GM21423 (cell line): ENCODE data around the gene TSC22D1.
"Not testable (repeated sequence)": the region's sequence is repeated elsewhere in the genome, so short reads cannot be mapped to it uniquely, and the experiment has no call there.

Source experiments
- ATAC-seq: cut with Tn5 transposase; IDR thresholded peaks from one replicate; pipeline ENCODE4 v1.9.1; 2021; ENCODE audit warnings: mild to moderate bottlenecking, moderate library complexity; ENCODE audit not compliant: unreplicated experiment

Gene TSC22D1

DNA sequence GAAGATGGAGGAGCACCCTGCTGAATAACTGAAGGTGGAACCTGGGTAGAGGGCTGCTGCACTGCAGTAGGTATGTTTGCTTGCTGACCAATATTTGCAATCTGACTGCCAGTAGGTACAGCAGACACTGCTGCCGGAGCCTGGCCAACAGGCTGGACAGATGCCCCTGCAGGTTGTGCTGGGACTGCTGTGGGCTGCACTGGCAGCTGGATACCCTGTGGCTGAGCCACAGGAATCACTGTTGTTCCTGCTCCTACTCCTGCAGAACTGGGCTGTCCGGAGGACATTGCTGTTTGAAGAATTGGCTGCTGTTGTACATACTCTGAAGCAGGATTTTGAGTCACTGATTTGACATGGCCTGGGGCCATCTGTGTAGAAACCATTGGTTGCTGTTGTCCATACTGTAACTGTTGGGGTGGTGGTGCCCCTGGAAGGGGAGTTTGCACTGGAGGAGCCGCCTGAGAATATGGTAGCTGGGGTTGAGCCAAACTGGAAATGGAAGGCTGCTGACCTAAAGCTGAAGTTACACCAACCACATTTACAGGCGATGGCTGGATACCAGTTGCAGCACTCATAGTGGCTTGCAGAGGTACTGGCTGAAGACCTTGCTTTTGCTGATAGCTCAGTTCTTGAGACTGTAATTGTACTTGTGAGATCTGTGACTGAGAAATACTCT, 2.2 kb downstream of the TSC22D1 start:
- ATAC-seq, result no peak

DNA sequence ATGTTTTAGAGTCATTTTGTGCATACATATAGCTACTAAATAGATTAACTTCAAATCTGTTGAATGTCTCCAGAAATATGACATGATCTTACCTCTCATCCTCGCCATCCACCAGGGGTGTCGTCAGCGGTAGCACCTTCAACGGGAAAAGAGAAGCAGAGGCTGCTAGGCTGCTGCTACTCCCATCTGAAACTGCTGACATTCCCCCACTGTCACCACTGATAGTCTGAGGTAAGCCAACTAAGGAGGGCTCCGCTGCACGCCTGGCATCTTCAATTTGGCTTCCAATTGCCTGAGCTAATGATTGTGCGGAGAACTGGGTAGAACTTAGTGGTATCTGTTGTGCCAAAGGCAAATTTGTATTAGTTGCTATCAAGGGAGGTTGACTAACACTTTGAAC, 3.1 kb downstream of the TSC22D1 start:
- no peak for ATAC-seq

DNA sequence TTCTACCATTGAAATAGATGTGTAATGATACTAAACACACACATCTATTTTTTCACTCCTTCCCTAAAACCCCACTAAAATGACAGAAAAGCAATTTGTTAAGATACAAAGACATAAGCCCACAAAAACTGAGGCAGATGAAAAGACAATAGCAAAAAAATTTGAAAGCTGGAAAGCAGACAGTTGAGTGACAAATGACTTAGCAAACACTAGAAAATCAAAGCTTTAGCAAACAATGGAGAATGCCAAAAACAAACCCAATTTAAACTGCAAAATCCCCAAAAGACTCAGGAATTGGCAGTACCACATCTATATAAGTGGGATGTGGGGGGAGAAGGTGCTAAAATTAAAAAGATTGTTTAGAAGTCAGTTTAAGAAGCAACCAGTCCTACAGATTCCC, 9.5 kb downstream of the TSC22D1 start:
- ATAC-seq, result no peak

DNA sequence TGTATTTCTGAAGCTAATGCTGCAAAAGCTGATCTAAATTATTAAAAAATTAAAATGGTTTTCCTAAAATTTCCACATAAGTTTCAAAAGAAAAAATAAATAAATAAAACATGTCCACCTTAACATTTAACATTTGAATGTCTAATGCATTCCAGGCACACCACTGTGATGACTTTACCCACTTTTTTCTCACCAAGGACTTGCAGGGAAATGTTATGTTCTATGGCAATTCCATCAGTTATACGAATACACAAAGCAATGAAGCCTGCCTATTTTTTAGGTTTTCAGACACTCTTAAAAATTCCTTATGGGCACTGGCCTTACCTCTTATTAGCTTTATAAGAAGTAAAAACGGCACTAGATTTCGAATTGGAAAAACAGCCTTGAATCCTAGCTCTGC, 10.2 kb downstream of the TSC22D1 start:
- no peak for ATAC-seq

DNA sequence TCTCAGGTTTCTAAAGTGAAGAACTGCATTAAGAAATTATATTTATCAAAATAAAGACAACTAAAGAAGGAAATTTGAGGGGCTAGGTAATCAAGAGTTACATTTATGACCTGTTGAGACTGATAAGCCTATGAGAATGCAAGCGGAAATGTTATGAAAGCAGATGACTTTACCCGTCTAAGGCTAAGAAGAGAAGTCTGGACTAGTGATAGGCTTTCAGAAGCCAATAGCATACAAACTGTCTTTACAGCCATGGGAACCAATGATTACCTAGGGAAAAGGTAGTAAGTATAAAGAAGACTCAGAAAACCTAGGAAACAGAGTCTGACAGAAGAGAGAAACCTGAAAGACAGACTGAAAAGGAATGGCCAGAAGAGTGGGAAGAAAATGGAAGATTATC, 11.2 kb downstream of the TSC22D1 start:
- ATAC-seq, result no peak

DNA sequence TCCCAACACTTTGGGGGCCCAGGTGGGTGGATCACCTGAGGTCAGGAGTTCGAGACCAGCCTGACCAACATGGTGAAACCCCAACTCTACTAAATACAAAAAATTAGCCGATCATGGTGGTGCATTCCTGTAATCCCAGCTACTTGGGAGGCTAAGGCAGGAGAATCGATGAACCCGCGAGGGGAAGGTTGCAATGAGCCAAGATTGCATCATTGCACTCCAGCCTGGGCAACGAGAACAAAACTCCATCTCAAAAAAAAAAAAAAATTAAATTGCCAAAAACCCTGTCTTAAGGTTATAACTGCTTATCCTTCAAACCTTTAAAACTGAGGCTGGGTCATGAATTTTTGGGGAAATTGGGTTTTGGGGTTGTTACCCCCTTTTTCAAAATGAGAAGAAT, 13.3 kb downstream of the TSC22D1 start:
- not testable (repeated sequence) for ATAC-seq

DNA sequence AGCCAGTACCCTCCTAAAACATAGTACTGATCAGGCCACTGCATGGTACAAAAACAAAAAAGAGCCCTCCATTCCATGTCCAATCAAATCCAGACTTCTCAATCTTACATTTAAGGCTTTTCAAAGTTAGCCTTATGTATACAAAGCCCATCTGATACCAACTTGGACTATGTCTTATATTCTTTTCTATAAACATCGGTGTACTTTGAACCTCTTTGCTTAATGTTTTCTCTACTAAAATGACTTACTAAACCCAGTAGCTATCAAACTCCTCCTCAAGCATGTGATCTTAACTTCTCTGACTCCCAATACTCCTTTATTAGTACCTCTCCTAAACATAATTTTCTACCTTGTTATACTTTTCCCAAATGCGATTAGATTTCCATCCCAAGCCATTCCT, 14.8 kb downstream of the TSC22D1 start:
- no peak for ATAC-seq

DNA sequence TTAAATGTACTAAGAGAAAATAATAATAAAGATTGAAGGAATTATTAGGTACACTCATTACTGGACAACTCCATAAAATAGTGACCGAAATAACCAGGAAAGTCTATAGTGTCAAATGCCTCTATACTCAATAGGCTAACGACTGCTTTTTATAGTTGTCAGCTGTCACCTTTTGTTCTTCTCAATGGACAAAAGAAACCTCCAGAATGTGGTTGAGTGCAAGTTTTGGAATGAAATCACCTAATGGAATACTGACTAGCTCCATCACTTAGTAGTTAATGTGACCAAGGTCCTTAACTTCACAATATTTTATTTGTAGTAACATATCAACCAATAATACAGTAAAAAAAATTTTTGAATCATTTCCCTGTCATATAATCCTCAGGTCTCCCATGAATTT, 18.1 kb downstream of the TSC22D1 start:
- no peak for ATAC-seq

DNA sequence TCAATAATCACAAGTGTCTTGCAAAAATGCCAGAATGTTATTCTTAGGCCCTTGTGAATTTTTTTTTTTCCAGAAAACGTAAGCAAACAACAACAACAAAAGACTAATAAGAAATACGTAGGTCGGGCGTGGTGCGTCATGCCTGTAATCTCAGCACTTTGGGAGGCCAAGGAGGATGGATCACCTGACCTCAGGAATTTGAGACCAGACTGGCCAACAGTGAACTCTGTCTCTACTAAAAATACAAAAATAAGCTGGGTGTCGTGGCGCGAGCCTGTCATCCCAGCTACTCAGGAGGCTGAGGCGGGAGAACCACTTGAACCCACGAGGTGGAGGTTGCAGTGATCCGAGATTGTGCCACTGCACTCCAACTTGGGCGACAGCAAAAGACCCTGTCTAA, 20.9 kb downstream of the TSC22D1 start:
- ATAC-seq, result no peak

DNA sequence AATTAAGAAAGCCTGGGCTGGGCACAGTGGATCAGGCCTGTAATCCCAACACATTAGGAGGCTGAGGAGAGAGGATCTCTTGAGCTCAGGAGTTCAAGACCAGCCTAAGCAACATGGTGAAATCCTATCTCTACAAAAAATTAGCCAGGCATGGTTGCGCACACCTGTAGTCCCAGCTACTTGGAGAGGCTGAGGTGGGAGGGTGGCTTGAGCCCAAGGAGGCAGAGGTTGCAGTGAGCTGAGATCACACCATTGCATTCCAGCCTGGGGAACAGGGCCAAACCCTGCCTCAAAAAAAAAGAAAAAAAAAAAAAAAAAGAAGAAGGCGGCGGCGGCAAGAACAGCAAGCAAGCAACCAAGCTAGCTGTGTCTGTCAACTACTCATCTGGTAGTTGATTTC, 26.7 kb downstream of the TSC22D1 start:
- no peak for ATAC-seq

DNA sequence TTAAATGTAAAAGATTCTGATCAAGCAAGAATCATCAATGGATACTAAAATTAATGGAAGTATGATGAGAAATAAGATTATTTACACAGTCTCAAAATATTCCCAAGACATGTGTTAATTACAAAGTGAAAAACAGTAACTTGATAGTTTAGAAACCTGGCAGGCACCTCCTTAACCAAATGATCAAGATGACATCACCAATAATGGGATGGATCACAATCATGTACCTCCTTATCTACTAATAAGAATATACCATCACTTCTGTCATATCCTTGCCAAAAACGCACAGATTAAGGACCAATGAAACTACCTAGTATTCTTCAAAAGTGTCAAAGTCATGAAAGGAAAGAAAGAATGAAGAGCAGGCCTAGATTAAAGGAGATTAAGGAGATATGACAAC, 30.0 kb downstream of the TSC22D1 start:
- no peak for ATAC-seq

DNA sequence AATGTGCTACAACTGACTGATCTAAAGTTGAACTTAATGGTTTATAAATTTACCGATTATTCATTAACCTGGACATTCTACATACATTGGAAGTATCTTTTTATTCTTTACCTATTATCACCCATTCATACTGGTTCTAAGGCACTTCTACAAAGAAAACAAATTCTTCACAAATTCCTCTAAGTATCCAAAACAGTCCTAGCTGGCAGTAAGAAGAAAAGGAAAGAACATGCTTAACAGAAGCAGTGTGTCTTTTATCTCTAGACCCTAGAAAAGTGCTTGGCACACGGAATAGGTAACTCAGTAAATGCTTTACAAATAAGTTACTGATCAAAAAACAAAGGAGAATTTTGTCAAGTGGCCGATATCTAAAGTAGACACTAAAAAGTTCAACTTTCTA, 32.8 kb downstream of the TSC22D1 start:
- no peak for ATAC-seq

DNA sequence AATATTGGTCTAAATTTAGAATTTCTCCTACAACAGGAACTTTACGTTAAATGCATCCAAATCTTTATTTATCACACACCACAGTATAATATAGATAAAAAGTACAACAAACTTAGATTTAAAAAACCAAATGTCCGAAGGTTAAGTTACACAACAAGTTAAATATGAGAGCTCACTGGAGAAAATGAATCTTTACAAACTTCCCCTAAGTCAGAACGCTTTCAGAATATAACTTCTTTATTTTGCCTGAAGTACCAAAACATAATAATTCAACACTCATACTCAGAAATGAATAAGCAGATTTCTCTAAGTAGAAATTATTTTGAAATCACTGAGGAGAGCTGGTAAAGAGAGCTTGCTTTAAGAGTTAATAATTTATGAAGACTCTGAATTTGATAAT, 33.8 kb downstream of the TSC22D1 start:
- no peak for ATAC-seq

DNA sequence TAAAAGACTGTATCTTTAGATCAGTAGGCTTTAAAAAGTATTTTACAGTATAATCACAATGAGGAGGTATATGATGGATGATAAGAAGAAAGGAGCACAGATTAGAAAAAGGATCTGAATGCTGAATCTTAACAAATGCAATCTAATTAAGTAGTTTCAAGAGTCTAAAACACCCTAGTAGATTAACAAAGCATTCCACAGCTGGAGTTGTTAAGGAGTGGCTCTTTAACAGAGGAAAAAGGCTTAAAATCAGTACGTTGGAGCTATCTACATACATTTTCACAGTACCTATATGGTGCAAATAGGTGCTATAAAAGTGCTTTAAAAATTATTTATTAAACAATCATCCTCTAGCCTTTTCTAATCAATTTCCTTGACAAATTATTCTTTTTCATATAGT, 34.5 kb downstream of the TSC22D1 start:
- no peak for ATAC-seq

DNA sequence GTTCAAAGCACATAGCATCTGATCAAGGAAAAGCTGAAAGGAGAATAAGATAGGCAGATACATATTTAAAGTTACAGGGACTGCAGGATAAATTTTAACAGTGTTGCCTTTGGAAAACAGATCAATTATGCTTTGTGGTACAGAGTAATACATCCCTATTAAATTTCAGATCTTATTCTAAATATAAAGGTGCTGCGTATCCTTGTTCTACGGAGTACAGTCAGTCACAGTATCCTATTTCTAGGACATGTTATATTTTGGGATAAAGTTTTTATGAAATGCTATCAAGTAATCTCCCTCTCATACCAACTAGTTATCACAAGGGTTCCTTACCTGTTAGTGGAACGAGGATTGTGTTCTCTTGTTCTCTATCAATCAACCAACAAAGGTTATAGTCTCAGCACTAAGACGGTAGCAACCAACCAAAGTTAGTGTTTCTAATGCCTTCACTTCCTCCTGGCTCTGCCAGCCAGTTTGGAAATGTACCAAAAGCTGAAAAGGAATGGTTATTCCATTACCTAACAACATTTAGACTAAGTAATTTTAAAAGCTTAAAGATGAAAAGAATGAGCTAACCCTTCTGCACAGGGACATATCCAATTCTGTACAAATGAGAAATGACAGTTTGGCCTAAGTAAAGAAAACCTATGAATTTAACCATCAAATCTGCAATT, 35.2 kb downstream of the TSC22D1 start:
- ATAC-seq, result no peak

DNA sequence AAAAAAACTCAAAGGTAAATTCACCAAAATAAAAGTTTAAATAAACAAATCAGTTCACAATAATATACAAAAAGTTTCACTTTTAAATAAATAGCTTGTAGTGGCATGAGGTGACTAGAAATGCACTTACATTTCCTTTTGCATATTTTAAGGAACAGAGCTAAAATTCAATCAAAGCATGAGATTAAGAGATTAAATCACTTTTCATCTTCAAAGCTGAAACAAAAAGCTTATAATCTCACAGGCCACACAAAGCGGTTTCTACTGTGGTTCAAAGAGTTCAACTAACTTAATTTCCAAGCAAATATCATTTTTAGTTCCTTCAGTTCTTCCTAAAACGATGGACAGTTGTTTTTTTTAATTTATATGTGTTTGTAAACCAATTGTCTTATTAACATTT, 38.9 kb downstream of the TSC22D1 start:
- ATAC-seq, result no peak

DNA sequence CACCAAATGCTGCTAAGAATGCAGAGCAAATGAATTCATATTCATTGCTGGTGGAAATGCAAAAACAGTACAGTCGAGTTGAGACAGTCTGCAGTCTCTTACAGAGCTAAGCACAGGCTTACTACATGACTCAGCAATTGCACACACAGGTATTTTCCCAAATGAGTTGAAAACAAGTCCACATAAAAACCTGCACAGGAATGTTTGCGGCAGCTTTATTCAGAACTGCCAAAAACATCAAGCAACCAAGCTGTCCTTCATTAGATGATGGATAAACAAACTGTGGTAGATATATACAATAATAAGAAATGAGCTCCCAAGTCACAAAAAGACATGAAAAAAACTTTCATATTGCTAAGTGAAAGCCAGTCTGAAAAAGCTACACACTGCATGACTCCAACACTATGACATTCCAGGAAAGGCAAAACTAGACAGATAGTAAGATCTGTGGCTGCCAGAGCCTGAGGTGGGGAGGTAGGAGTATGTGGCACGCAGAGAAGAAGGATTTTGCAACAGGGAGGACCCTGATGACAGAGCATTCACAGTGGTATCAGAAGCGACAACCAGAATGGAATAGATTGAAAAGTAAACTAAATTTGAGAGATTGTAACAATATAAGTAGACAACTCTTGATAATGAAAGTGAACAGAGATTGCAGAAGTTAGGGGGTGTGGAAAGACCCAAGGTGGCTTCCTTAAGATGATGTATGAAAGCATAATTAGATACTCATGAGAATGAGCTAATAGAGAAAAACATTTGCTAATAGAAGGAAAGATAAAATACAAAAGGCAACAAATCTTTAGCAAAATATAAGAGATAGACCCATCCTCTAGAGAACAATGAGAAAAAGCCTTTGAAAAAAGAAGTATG, 52.7 kb downstream of the TSC22D1 start:
- ATAC-seq, result no peak

DNA sequence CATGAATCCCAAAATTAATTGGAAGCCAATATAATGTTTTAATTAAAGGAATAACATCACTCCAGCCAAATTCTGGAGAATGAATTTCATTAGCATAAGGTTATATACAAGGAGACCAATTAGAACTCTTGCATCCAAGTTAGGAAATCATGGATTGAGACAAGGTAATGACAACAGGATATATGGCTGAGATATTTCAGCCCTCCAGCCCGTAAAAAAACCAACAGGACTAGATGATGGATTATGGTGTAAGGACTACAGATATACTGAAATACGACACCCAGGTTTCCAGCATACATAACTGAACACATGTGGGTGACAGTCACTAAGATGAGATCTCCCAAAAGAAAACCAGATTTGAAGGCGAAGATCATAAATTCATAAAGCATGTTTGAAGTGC, 56.5 kb downstream of the TSC22D1 start:
- no peak for ATAC-seq

DNA sequence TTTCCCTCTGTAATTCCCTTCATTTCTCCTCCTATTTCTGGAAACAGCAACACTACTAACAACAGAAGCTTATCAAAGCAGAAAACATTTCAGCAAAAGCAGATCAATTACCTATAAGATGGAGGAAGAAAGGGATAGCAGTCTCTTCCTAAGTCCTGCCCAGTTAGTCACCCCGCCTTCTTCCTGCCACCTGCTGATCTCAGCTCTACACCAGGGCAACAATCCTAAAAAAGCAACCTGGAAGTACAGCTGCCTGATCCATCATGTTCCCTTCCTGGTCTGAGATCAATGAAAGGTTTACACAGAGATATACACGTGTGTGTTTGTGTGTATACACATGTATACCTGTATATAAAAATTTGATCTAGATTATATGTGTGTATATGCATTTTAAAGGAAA, 59.4 kb downstream of the TSC22D1 start:
- no peak for ATAC-seq

DNA sequence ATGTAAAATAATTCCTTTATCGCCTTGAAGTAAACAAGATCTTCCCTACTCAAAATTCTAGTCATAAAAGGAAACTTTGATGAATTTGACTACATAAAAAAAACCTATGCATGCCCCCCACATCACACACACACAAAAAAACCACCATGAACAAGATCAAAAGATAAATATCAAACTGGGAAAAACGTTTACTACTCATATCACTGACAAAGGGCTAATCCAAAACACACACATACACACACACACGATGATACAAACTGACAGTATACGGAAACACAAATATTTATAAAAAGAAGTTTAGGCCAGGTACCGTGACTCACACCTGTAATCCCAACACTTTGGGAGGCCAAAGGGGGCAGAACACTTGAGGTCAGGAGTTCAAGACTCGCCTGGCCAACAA, 61.9 kb downstream of the TSC22D1 start:
- no peak for ATAC-seq

DNA sequence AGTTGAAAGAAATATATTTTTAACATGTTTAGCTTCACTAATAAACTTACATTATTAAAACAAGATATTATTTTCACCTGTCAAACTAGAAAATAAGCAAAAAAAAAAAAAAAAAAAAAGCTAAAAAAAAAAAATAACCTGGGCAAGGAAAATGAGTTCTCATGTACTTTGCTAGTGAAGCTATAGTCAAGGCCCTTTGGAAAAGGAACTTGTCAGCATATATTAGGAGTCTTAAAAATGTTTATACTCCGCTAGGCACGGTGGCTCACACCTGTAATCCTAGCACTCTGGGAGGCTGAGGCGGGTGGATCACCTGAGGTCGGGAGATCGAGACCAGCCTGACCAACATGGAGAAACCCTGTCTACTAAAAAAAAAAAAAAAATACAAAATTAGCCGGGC, 66.3 kb downstream of the TSC22D1 start:
- ATAC-seq, result not testable (repeated sequence)

DNA sequence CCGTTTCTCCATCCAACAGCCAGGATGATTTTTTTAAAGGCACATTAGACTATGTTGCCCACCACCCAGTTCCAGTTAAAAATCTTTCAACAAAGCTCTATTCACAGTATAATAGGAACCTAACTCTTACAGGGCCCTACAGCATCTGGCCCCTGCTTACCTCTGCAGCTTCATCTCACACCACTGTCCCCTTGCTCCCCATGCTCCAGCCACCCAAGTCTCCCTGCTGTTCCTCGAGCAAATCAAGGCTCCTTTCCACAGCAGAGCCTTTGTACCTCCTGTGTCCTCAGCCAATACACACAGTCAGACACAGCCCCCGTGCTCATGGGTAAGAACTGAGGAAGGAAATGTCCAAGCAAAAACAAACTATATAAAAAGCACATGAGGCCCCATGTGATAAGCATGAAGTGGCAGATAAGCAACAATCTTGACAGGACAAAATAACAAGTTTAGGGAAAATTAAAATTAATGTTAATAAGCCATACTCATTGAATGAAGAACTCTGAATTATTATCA, 67.5 kb downstream of the TSC22D1 start:
- ATAC-seq, result no peak
